ENCODE measurements around the gene LNPEP.
"Not testable (repeated sequence)": the region's sequence is repeated elsewhere in the genome, so short reads cannot be mapped to it uniquely, and the experiment has no call there.

The LNPEP gene

DNA sequence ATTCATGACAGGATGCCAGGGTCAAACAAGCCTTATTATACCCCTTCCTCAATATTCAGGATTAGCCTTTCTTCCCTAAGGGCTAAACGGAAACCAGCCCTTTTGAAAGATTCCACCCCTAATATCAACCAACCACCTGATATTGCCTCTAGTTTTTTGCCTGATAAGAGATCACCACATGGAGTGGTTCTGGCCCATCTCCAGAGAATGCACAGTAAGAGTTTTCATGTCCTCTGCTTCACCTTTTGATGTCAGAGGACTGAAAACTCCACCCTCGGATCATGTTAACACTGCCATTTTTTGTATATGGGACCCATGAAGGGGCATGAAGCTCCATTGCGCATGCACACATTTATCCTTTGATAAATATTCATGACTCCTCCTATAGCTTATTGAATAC, 5.8 kb upstream of the LNPEP start:
- no peak for DNase-seq

DNA sequence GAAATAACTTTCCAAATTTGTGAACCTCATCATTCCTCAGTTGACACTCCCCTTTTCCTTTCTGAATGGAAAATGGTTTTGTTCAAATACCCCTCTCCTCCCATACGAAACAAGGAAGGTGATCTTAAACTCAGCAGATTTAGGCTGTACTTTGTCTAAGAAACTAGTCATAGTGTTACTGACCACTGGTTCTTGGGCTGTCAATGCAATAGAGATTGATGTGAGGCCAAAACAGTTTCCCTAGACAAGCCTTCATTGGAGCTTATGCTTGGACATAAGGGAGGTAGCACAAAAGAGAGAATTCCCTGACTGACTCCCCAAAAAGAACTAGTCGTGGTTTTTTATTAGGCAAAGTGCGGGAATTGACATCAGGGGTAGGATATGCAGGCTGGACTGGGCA, 5.3 kb upstream of the LNPEP start:
- DNase-seq = no peak

GRCh38 chr5:96931037-96931436, 4.8 kb upstream of the LNPEP start:
- DNase-seq = not testable (repeated sequence)

DNA sequence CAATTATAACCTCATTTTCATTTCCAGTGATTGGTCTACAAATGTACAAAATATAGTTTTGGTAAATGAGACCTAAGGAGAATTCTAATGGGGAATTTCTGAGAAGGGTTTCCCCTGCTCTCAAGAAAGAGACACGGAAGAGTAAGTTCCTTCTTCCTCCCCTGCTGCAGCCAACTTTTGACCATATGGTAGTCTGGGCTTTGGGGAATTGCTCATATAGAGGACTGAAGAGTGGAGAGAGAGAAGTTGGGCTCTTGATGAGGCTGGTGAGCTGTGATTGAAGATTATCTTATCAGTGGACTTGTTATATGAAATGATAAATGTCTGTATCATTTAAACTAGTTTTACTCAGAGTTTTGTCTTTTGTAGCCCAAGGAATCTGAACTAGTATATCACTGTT, 4.3 kb upstream of the LNPEP start:
- no peak for DNase-seq

DNA sequence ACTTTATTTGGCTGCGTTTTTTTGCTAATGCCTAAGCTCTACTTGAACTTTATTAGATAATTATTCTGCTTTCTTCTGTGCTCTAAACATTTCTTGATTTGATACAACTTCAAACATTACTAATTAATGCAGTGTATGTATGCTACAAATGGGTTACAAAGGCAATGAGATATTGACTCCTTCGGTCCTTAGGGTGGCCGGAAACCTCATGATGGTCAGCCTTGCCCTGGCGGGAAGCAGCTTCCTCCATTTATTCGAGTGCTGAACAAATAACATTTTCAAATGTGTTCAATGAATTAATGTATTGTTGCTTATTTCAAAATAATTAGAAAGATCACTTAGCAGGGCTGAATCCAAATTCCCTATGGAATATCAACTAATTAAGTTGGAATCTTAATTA, 3.9 kb upstream of the LNPEP start:
- no peak for DNase-seq

- DNase-seq = peak in 1 of 5 experiments; percentile 75
Measured at GRCh38 chr5:96933764-96934707, 1.8 kb upstream of the LNPEP start.

GRCh38 chr5:96934708-96935558, 947 bp upstream of the LNPEP start:
- peak; percentile 80 to 99 (median 89) for DNase-seq

DNA sequence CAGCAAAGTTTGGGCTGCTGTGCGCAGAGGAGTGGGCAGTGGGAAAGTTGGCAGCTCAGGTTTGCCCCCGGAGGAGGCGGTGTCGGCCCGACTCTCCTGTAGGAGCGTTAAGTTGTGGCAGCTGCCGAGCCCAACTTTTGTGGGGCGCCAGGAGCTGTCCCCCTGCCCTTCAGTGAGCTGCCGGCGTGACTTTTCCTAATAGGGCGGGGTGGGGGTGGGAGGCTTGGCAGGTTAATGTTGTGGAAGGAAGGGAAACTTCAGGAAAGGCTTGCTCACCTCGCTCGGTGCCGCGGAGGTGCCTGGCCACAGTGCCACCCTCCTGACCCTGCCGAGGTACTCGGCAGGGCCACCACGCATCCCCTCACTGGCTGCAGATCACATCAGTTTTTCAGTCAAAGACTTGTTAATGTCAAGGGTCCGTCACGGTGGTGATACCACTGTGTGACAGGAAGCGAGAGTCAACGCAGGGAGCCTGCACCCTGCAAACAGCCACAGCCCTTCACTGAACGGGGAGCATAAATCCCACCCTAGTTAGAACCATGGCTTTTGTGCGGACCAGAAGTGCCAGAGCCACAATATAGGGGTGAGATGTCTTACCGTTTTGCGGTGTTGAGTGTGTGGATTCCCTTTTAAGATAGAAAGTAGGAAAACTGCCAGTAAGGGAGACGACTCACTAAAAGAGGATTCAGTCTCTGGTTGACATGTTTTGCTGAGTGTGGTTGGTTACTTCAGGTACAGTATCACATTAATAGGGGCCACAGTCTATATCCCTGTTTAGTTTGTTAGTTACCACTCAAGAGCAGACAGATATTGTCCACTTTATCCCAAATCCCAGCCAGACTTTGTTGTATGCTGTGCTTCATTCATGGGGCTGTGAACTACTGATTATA, 796 bp downstream of the LNPEP start:
- peak; percentile 10 to 81 (median 38) for DNase-seq

DNA sequence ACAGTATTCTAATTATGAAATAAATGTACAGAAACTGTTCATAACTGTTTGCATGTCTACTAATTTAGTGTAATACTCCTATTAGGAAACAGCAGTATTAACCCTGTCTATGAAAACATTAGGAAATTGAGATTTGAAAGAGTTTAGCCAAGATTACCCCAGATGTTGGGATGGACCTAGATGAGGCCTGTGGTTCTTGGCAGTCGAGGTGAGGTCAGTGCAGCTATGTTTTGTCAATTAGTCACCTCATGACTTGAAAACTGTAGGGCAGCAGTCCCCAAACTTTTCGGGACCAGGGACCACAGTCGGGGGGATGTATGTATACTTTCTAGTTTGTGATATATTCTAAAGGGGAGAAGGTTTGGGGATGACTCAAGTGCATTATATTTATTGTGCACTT, 4.7 kb downstream of the LNPEP start:
- no peak for DNase-seq

DNA sequence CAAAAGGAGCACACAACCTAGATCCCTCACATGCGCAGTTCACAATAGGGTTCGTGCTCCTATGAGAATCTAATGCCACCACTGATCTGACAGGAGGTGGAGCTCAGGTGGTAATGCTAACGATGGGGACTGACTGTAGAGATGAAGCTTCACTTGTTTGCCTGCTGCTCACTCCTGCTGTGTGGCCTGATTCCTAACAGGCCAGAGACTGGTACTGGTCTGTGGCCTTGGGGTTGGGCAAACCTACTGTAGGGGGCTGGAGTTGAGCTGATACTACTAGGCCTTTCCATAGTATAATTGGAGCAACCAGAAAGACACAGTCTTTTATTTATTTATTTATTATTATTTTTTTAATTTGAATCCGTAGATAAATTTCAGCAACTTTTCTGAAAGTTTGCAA, 5.3 kb downstream of the LNPEP start:
- no peak for DNase-seq

DNA sequence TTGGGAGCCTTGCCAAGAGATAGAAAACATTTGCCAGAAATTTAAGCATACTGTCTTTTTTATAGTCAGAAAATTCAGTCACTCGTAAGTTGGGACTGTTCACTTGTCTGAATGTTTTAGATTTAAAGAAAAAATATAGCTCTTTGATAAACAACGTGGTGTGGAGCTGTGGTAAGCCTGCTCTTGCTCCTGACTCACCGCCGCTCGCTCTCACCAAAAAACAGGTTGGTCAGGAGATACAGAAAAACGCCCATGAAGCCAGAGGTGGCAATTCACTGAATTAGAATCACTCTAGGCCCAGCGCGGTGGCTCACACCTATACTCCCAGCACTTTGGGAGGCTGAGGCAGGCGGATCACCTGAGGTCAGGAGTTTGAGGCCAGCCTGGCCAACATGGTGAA, 6.2 kb downstream of the LNPEP start:
- no peak for DNase-seq

GRCh38 chr5:96942911-96943310, 7.0 kb downstream of the LNPEP start:
- no peak for DNase-seq

- DNase-seq = no peak
Measured at GRCh38 chr5:96943799-96944198, 7.9 kb downstream of the LNPEP start.

- DNase-seq = no peak
Measured at GRCh38 chr5:96945144-96945897, 9.4 kb downstream of the LNPEP start.

GRCh38 chr5:96946381-96946780, 10.5 kb downstream of the LNPEP start:
- DNase-seq = no peak

- DNase-seq = no peak
Measured at GRCh38 chr5:96952118-96952750, 16.4 kb downstream of the LNPEP start.

- no peak for DNase-seq
Measured at GRCh38 chr5:96952974-96953730, 17.3 kb downstream of the LNPEP start.

DNA sequence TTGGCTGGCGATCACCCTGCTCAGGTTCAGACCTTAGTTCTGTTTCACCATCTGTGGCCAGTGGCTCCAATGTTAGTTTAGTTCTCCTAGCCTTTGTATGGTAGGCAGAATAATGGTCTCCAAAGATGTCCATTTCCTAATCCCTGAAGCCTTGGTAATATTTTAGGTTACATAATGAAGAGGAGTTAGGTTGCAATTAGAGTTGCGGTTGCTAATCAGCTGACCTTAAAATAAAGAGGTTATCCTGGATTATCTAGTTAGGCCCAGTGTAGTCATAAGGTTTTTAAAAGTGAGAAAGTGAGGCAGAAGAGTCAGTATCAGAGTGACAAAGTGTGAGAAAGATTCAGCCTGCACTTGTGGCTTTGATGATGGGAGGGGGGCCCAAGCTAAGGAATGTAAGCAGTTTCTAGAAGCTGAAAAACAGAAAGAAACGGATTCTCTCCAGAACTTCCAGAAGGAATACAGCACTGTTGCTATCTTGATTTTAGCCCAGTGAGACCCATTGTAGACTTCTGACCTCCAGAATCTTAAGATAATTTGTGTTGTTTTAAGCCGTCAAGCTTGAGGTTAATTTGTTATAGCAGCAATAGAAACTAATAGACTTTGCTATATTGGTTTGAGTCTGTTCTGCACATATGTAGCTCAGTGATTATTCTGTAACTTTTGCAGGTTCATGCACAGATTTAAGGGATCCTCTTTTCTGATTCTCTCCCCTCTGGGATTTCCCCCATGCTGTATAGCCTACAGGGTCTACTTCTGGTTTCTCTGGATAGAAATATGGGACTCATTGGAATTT, 21.6 kb downstream of the LNPEP start:
- peak in 1 of 5 experiments; percentile 80 for DNase-seq

DNA sequence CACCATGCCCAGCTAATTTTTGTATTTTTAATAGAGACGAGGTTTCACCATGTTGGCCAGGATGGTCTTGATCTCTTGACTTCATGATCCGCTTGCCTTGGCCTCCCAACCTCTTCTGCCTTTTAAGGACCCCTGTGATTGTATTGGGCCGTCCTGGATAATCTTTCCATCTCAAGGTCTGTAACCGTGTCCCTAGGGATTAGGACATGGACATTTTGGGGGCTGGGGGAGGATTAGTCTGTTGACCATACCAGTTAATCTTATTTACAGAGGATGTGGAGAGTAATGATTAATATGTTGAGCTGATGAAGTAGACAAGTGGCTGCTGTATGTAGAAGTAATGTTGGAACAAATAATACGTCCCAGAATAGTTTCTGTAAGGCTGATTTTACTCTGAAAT, 23.1 kb downstream of the LNPEP start:
- no peak for DNase-seq

- DNase-seq = peak in 2 of 5 experiments; percentile 57 to 91
Measured at GRCh38 chr5:96961053-96961452, 25.2 kb downstream of the LNPEP start.

All from T-helper 2 cell (primary cell).